K562 (cell line): Measurements from ENCODE around the gene LDB2. TPM values are rescaled to one million over a fixed set of nuclear protein-coding genes. Genes with fewer than 3 reads are reported as not detected.

Source experiments
- BCL6 ChIP-seq: fragments of 250-450 bp; sonication (Bioruptor Pico); IDR thresholded peaks from 2 replicates; pipeline ENCODE4 v1.4.0; 2020
- BRF1 ChIP-seq: IDR thresholded peaks from 3 replicates; pipeline ENCODE4 v1.6.1; 2011; ENCODE audit warnings: borderline replicate concordance, mild to moderate bottlenecking; ENCODE audit not compliant: insufficient read length; ENCODE audit errors: extremely low read depth
- HNRNPL ChIP-seq: fragments of 200-400 bp; formaldehyde crosslinking; IDR thresholded peaks from 2 replicates; pipeline ENCODE4 v1.6.1; 2017; ENCODE audit warnings: low read depth, mild to moderate bottlenecking, low read length
- MTF1 ChIP-seq: fragments of 250-450 bp; sonication (Bioruptor Pico); IDR thresholded peaks from 2 replicates; pipeline ENCODE4 v1.9.0; 2021; ENCODE audit warnings: moderate library complexity, mild to moderate bottlenecking, inconsistent platforms, borderline replicate concordance
- NBN ChIP-seq: fragments of 450-650 bp; IDR thresholded peaks from 2 replicates; pipeline ENCODE4 v1.6.1; 2016; ENCODE audit warnings: low read depth, mild to moderate bottlenecking
- PREB ChIP-seq: sonication (generic); formaldehyde crosslinking; IDR thresholded peaks from 2 replicates; pipeline ENCODE4 v1.8.1; 2023; ENCODE audit warnings: mild to moderate bottlenecking, missing genetic modification reagents
- RHOXF2B ChIP-seq: fragments of 250-450 bp; sonication (Bioruptor Pico); conservative IDR thresholded peaks from 2 replicates; pipeline ENCODE4 v1.5.1; 2021
- RNF219 ChIP-seq: fragments of 250-450 bp; sonication (Bioruptor Pico); IDR thresholded peaks from 2 replicates; pipeline ENCODE4 v1.5.0; 2022; ENCODE audit warnings: mild to moderate bottlenecking
- SMARCA4 ChIP-seq: fragments of 450-650 bp; IDR thresholded peaks from 2 replicates; pipeline ENCODE4 v1.6.1; 2016
- YY1 ChIP-seq, 3 experiments: IDR thresholded peaks; 2 replicates each; pipeline ENCODE4 v1.6.1; 2011; ENCODE audit warnings: low read length in 2 of 3, mild to moderate bottlenecking in 2 of 3, moderate library complexity in 2 of 3, borderline replicate concordance in 1 of 3, control low read depth in 1 of 3, low read depth in 1 of 3; ENCODE audit not compliant: insufficient read depth in 3 of 3, insufficient replicate concordance in 2 of 3, control insufficient read depth in 1 of 3, insufficient read length in 1 of 3; ENCODE audit errors: extremely low read depth in 1 of 3
- ZBTB26 ChIP-seq: fragments of 450-650 bp; formaldehyde crosslinking; IDR thresholded peaks from 2 replicates; pipeline ENCODE4 v1.4.0; 2022; ENCODE audit warnings: missing genetic modification characterization
- ZBTB49 ChIP-seq: sonication (generic); formaldehyde crosslinking; IDR thresholded peaks from 2 replicates; pipeline ENCODE4 v1.8.0; 2022; ENCODE audit warnings: missing genetic modification reagents, mild to moderate bottlenecking, borderline replicate concordance
- ZKSCAN1 ChIP-seq: fragments of 150-350 bp; IDR thresholded peaks from 2 replicates; pipeline ENCODE4 v1.6.1; 2016; ENCODE audit warnings: low read depth, low read length
- polyA plus RNA-seq, 8 experiments: library from polyadenylated mRNA; depleted of rRNA in 4 of 8; stranded (reverse) in 5 of 8; unstranded in 3 of 8; fragments of >200 nt; fragmentation: Nextera tagmentation in 2 of 8; fragmentation: Illumina TruSeq in 1 of 8; extraction: Ambion mirVana in 2 of 8; extraction: Trizol in 1 of 8; gene quantifications; 2 replicates each; pipeline versions ENCODE4 v1.2.1 to v1.2.3, GENCODE V29; 2011 to 2014; ENCODE audit warnings: inconsistent platforms in 1 of 8, missing spikeins in 1 of 8
- total RNA-seq, 7 experiments: library from RNA; depleted of rRNA in 6 of 7; stranded (reverse); fragments of >200 nt in 6 of 7; fragmentation: Illumina TruSeq in 2 of 7; extraction: Trizol in 2 of 7; gene quantifications; 2 replicates each; pipeline versions ENCODE4 v1.2.1 to v1.2.3, GENCODE V29; 2011 to 2021; ENCODE audit warnings: low replicate concordance in 1 of 7

LDB2 gene
- total and polyA plus RNA-seq, 9 of the 15 experiments (the other 6 are each of a cell fraction or from before 2014, with no cell fraction given), result 0.10 to 0.20 TPM; not detected in 7

DNA sequence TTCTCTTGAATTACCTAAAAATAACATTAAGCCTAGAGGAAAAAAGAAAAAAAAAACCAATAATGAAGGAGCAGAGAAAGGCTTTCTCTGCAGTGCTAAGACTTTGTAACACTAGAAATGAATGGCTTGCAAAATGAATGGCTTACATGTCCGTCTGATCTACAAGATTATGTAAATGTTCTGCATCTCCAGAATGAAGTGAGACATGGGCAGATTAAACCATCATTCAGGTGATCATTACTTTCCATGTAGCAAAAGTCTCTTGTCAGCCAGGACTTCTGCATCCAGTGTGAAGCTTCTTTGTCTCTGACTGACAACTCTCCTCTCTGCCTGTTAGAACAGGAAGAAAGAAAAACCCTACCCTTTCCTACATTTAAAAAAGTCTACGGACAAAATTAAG is 304.3 kb downstream of the LDB2 start (continued):
- no peak for TF ChIP-seq ZBTB26 (CRISPR knock-in tag)
- TF ChIP-seq RHOXF2B (CRISPR knock-in tag), result no peak
- TF ChIP-seq SMARCA4, result no peak
- no peak for TF ChIP-seq NBN
- no peak for TF ChIP-seq RNF219 (CRISPR knock-in tag)
- no peak for TF ChIP-seq YY1 (IDR thresholded peaks at IDR 0.05; ENCODE audit: borderline replicate concordance in 1 of 3, control insufficient read depth in 1 of 3, extremely low read depth in 1 of 3, insufficient read depth in 3 of 3, insufficient read length in 1 of 3, insufficient replicate concordance in 2 of 3, low read depth in 1 of 3, low read length in 2 of 3)
- no peak for TF ChIP-seq PREB (CRISPR knock-in tag)
- no peak for TF ChIP-seq ZKSCAN1
- no peak for TF ChIP-seq ZBTB49 (CRISPR knock-in tag)
- no peak for TF ChIP-seq MTF1
- no peak for TF ChIP-seq BRF1
- no peak for TF ChIP-seq BCL6 (CRISPR knock-in tag)
- TF ChIP-seq HNRNPL, result no peak
